ENCODE data around the gene CASP4. TPM values are rescaled to one million over a fixed set of nuclear protein-coding genes. Genes with fewer than 3 reads are reported as not detected.

CASP4 gene
- total RNA-seq, 1 donor from 2014 or later = 13.9 TPM

GRCh38 chr11:104905271-104905670, 63.1 kb downstream of the CASP4 start:
- TF ChIP-seq CTCF (IDR thresholded peaks at IDR 0.05; ENCODE audit: borderline replicate concordance) = no peak
- H3K4me3 ChIP-seq = no peak overlapping the region
- H3K4me1 ChIP-seq = no peaks in the 10 kb centered on the region
- H3K9me3 ChIP-seq (replicated peaks) = no peaks in the 10 kb centered on the region
- no peak for DNase-seq
- intact Hi-C loops (cut with micrococcal nuclease) = no loop called here
- H3K27me3 ChIP-seq (ENCODE audit: low read depth) = no peaks in the 10 kb centered on the region
- H3K36me3 ChIP-seq = no peaks in the 10 kb centered on the region
- H3K27ac ChIP-seq (replicated peaks) = no peak overlapping the region

DNA sequence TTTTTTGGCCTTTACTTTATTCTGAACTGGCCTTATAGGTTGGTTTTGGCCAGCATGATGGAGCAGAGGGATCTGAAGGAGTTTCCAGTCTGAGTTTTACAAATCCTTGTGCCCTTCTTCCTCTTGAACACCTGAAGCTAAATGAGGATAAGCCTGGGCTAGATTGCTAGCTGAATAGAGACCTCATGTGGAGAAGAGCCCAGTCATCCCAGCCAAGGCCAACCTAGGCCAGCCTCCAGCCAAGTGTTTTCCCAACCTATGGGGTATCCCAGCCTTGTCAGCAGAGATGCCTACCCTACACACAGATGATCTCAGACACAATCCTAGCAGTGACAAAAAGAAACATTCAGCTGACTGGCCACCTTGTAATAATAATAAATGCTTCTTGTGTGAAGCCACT, 69.1 kb downstream of the CASP4 start:
- Histone ChIP-seq H3K36me3 (no peaks in the 10 kb centered on the region), H3K4me1 (peaks cover 7% of the 10 kb centered on the region), H3K27me3 (ENCODE audit: low read depth) (no peaks in the 10 kb centered on the region), H3K27ac (replicated peaks) (peak overlapping the region; percentile 72), H3K9me3 (replicated peaks) (no peaks in the 10 kb centered on the region), H3K4me3 (no peak overlapping the region)
- intact Hi-C loops (cut with micrococcal nuclease) = no loop called here
- no peak for TF ChIP-seq CTCF (IDR thresholded peaks at IDR 0.05; ENCODE audit: borderline replicate concordance)
- no peak for DNase-seq

- Histone ChIP-seq H3K27ac (replicated peaks) (peak overlapping the region; percentile 72), H3K9me3 (replicated peaks) (no peaks in the 10 kb centered on the region), H3K4me1 (peaks cover 8% of the 10 kb centered on the region), H3K36me3 (no peaks in the 10 kb centered on the region), H3K4me3 (peak overlapping the region; percentile 57), H3K27me3 (ENCODE audit: low read depth) (no peaks in the 10 kb centered on the region)
- TF ChIP-seq CTCF (IDR thresholded peaks at IDR 0.05; ENCODE audit: borderline replicate concordance) = no peak
- DNase-seq = no peak
- intact Hi-C loops (cut with micrococcal nuclease) = no loop called here
Measured at GRCh38 chr11:104898685-104899013, 69.7 kb downstream of the CASP4 start.

GRCh38 chr11:104897891-104898684, 70.3 kb downstream of the CASP4 start, which contains the start of gene CASP12:
TSS of gene CASP12 (minus strand) at chr11:104898460.
- TF ChIP-seq CTCF (IDR thresholded peaks at IDR 0.05; ENCODE audit: borderline replicate concordance) = no peak
- DNase-seq = no peak
- no peaks in the 10 kb centered on the region for H3K27me3 ChIP-seq (ENCODE audit: low read depth)
- H3K4me3 ChIP-seq = peak within 1 kb of the TSS; percentile 57
- intact Hi-C loops (cut with micrococcal nuclease) = no loop called here
- no peaks in the 10 kb centered on the region for H3K36me3 ChIP-seq
- no peaks in the 10 kb centered on the region for H3K9me3 ChIP-seq (replicated peaks)
- peaks cover 8% of the 10 kb centered on the region for H3K4me1 ChIP-seq
- peak within 1 kb of the TSS; percentile 72 for H3K27ac ChIP-seq (replicated peaks)

DNA sequence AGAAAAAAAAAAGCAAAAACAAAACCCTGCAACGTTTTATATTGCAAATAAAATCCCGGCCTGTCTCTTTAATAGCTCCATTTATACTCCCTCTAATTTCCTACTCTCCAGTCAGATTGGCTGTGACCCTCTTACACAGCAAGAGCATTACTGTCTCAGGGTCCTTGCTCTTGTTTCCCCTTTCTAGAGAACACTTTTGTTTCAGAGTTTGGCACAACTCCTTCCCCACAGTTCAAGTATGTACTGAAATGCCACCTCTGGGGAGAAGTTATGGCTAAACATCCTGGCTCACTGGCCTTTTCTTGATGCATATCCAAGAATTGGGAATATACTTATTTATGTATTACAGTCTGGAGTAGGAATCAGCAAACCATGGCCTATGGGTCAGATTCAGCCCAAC, 72.7 kb downstream of the CASP4 start:
- Histone ChIP-seq H3K4me1 (peaks cover 8% of the 10 kb centered on the region), H3K27ac (replicated peaks) (peak overlapping the region; percentile 4), H3K27me3 (ENCODE audit: low read depth) (no peaks in the 10 kb centered on the region), H3K4me3 (peak overlapping the region; percentile 6), H3K9me3 (replicated peaks) (no peaks in the 10 kb centered on the region), H3K36me3 (no peaks in the 10 kb centered on the region)
- intact Hi-C loops (cut with micrococcal nuclease) = no loop called here
- DNase-seq = no peak
- no peak for TF ChIP-seq CTCF (IDR thresholded peaks at IDR 0.05; ENCODE audit: borderline replicate concordance)

All from left ventricle myocardium inferior (tissue), 1 donor.